ENCODE measurements around the gene AGFG1.

AGFG1 gene

GRCh38 chr2:227509824-227510619 is 38.1 kb downstream of the AGFG1 start:
- no peak for TF ChIP-seq CTCF (conservative IDR thresholded peaks at IDR 0.05; ENCODE audit: low read depth)
- no peak overlapping the region for H3K27ac ChIP-seq
- DNase-seq (ENCODE audit: low spot score) = peak; percentile 35
- ChIA-PET CTCF (interaction anchor here (0.5 kb wide), 1 partner anchor 372 kb away, joined by 3 read pairs; no protein-coding TSS in a partner anchor), POLR2A (ENCODE audit: low non-redundant PET) (no interaction called here)

GRCh38 chr2:227510620-227510958 is 38.6 kb downstream of the AGFG1 start:
- CTCF ChIA-PET = interaction anchor here (0.5 kb wide), 1 partner anchor 371 kb away, joined by 3 read pairs; no protein-coding TSS in a partner anchor
- TF ChIP-seq CTCF (conservative IDR thresholded peaks at IDR 0.05; ENCODE audit: low read depth) = no peak
- DNase-seq (ENCODE audit: low spot score) = no peak
- no peak overlapping the region for H3K27ac ChIP-seq
- POLR2A ChIA-PET (ENCODE audit: low non-redundant PET) = no interaction called here

GRCh38 chr2:227511239-227511930 is 39.4 kb downstream of the AGFG1 start:
- no peak for TF ChIP-seq CTCF (conservative IDR thresholded peaks at IDR 0.05; ENCODE audit: low read depth)
- CTCF ChIA-PET = no interaction called here
- POLR2A ChIA-PET (ENCODE audit: low non-redundant PET) = no interaction called here
- H3K27ac ChIP-seq = no peak overlapping the region
- DNase-seq (ENCODE audit: low spot score) = no peak

GRCh38 chr2:227511955-227512354 is 40.0 kb downstream of the AGFG1 start:
- POLR2A ChIA-PET (ENCODE audit: low non-redundant PET) = no interaction called here
- DNase-seq (ENCODE audit: low spot score) = no peak
- CTCF ChIA-PET = no interaction called here
- no peak overlapping the region for H3K27ac ChIP-seq
- no peak for TF ChIP-seq CTCF (conservative IDR thresholded peaks at IDR 0.05; ENCODE audit: low read depth)

- POLR2A ChIA-PET (ENCODE audit: low non-redundant PET) = no interaction called here
- DNase-seq (ENCODE audit: low spot score) = no peak
- CTCF ChIA-PET = interaction anchor here (0.9 kb wide), 1 partner anchor 40 kb away, joined by 5 read pairs; no protein-coding TSS in a partner anchor
- no peak for TF ChIP-seq CTCF (conservative IDR thresholded peaks at IDR 0.05; ENCODE audit: low read depth)
- no peak overlapping the region for H3K27ac ChIP-seq
These were observed 41.2 kb downstream of the AGFG1 start for GRCh38 chr2:227513113-227513512.

GRCh38 chr2:227515742-227516141 is 43.8 kb downstream of the AGFG1 start:
- no peak overlapping the region for H3K27ac ChIP-seq
- peak; percentile 4 for DNase-seq (ENCODE audit: low spot score)
- TF ChIP-seq CTCF (conservative IDR thresholded peaks at IDR 0.05; ENCODE audit: low read depth) = no peak
- CTCF ChIA-PET = interaction anchor here (0.7 kb wide), 1 partner anchor 40 kb away, joined by 3 read pairs; no protein-coding TSS in a partner anchor
- POLR2A ChIA-PET (ENCODE audit: low non-redundant PET) = no interaction called here
